OCI-LY1 (cell line): ENCODE data around the gene ARID3B.

ENCODE experiments used
- CTCF ChIP-seq: fragments of 200-600 bp; sonication (generic), shearing (Covaris generic); IDR thresholded peaks from 2 replicates; pipeline ENCODE4 v1.5.1; 2017; ENCODE audit warnings: mild to moderate bottlenecking, antibody characterized with exemption, low read length, moderate library complexity, mixed read lengths
- EZH2 ChIP-seq: fragments of 200-600 bp; sonication (generic), shearing (Covaris generic); IDR thresholded peaks from 2 replicates; pipeline ENCODE4 v1.8.0; 2017; ENCODE audit warnings: borderline replicate concordance, mixed run types, mild to moderate bottlenecking, antibody characterized with exemption, low read length, moderate library complexity, mixed read lengths

- TF ChIP-seq CTCF (no peak), EZH2 (no peak)
Measured at GRCh38 chr15:74608786-74609185, 67.8 kb downstream of the ARID3B start.
